ENCODE measurements around the gene FOXK2.

The FOXK2 gene

DNA sequence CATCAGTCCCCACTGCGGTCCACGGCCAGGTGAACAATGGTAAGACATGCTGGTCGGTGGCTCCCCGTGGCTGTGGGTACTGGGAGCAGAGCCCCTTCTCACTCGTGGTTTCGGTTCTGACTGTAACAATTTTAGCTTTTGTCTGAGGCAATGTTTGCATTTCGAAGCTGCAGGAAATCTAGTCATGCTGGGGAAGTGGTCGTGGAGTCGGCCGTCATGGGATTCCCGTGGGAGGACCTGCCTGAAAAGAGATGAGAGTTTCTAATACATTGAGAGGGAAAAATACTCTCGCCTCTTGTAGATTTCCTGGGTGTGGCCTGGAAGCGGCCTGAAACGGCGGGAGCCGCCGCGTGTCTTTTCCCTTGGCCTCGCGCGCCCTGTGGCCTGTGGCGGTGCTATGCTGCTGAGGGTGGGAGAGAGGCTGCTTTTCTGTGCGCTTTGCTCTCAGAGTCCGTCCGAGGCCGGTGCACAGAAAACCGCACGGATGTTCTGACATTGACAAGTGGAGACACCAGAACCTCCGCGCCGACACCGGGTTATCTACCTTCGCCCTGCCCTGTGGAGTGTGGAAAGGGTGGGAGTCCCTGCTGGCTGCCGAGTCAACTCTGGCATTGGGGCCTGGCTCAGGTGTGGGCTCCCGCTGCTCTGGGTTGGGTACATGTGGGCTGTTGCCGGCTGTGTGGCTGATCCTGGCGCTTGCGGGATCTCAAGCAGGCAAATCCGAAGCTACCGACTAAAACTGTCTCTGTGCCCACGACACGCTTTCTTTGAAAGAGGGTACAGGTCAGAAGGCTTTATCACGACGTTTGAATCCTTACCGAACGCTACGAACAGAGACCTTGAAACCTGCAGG is 67.9 kb downstream of the FOXK2 start:
- Histone ChIP-seq H3K9me3 (ENCODE audit: insufficient read depth, low read length) (no peaks in the 10 kb centered on the region), H3K36me3 (ENCODE audit: insufficient read depth, insufficient read length, low read length) (peaks cover 81% of the 10 kb centered on the region), H3K9ac (ENCODE audit: insufficient read length, low read depth) (no peak overlapping the region), H3K27me3 (ENCODE audit: insufficient read depth, insufficient read length) (no peaks in the 10 kb centered on the region), H3K4me1 (ENCODE audit: insufficient read depth, insufficient read length) (peaks cover under 1% of the 10 kb centered on the region), H3K4me3 (ENCODE audit: insufficient read length, low read depth) (no peak overlapping the region)
- TF ChIP-seq SUZ12 (IDR thresholded peaks at IDR 0.05; ENCODE audit: extremely low read depth, insufficient read depth, insufficient read length): no peak
- no peak for TF ChIP-seq YY1 (IDR thresholded peaks at IDR 0.05; ENCODE audit: insufficient read depth, insufficient read length)
- TF ChIP-seq ZNF274 (IDR thresholded peaks at IDR 0.05; ENCODE audit: low read depth, low read length): no peak
- no peak for DNase-seq (ENCODE audit: low read depth, low spot score)

GRCh38 chr17:82588266-82589175 is 69.0 kb downstream of the FOXK2 start:
- no peak overlapping the region for H3K9ac ChIP-seq (ENCODE audit: insufficient read length, low read depth)
- H3K4me3 ChIP-seq (ENCODE audit: insufficient read length, low read depth): no peak overlapping the region
- no peak for DNase-seq (ENCODE audit: low read depth, low spot score)
- H3K27me3 ChIP-seq (ENCODE audit: insufficient read depth, insufficient read length): no peaks in the 10 kb centered on the region
- TF ChIP-seq SUZ12 (IDR thresholded peaks at IDR 0.05; ENCODE audit: extremely low read depth, insufficient read depth, insufficient read length) (no peak), ZNF274 (IDR thresholded peaks at IDR 0.05; ENCODE audit: low read depth, low read length) (no peak)
- peaks cover 72% of the 10 kb centered on the region for H3K36me3 ChIP-seq (ENCODE audit: insufficient read depth, insufficient read length, low read length)
- peaks cover 3% of the 10 kb centered on the region for H3K4me1 ChIP-seq (ENCODE audit: insufficient read depth, insufficient read length)
- H3K9me3 ChIP-seq (ENCODE audit: insufficient read depth, low read length): no peaks in the 10 kb centered on the region

GRCh38 chr17:82589851-82590180 is 70.3 kb downstream of the FOXK2 start:
- Histone ChIP-seq H3K36me3 (ENCODE audit: insufficient read depth, insufficient read length, low read length) (peaks cover 71% of the 10 kb centered on the region), H3K27me3 (ENCODE audit: insufficient read depth, insufficient read length) (no peaks in the 10 kb centered on the region), H3K4me1 (ENCODE audit: insufficient read depth, insufficient read length) (peaks cover 7% of the 10 kb centered on the region), H3K4me3 (ENCODE audit: insufficient read length, low read depth) (no peak overlapping the region), H3K9ac (ENCODE audit: insufficient read length, low read depth) (no peak overlapping the region), H3K9me3 (ENCODE audit: insufficient read depth, low read length) (no peaks in the 10 kb centered on the region)
- TF ChIP-seq YY1 (IDR thresholded peaks at IDR 0.05; ENCODE audit: insufficient read depth, insufficient read length) (no peak), SUZ12 (IDR thresholded peaks at IDR 0.05; ENCODE audit: extremely low read depth, insufficient read depth, insufficient read length) (no peak), ZNF274 (IDR thresholded peaks at IDR 0.05; ENCODE audit: low read depth, low read length) (no peak)
- no peak for DNase-seq (ENCODE audit: low read depth, low spot score)

- no peak overlapping the region for H3K9ac ChIP-seq (ENCODE audit: insufficient read length, low read depth)
- peaks cover 7% of the 10 kb centered on the region for H3K4me1 ChIP-seq (ENCODE audit: insufficient read depth, insufficient read length)
- no peaks in the 10 kb centered on the region for H3K9me3 ChIP-seq (ENCODE audit: insufficient read depth, low read length)
- no peak overlapping the region for H3K4me3 ChIP-seq (ENCODE audit: insufficient read length, low read depth)
- no peak for TF ChIP-seq SUZ12 (IDR thresholded peaks at IDR 0.05; ENCODE audit: extremely low read depth, insufficient read depth, insufficient read length)
- TF ChIP-seq ZNF274 (IDR thresholded peaks at IDR 0.05; ENCODE audit: low read depth, low read length): no peak
- TF ChIP-seq YY1 (IDR thresholded peaks at IDR 0.05; ENCODE audit: insufficient read depth, insufficient read length): no peak
- no peak for DNase-seq (ENCODE audit: low read depth, low spot score)
- peaks cover 71% of the 10 kb centered on the region for H3K36me3 ChIP-seq (ENCODE audit: insufficient read depth, insufficient read length, low read length)
- no peaks in the 10 kb centered on the region for H3K27me3 ChIP-seq (ENCODE audit: insufficient read depth, insufficient read length)
Observed at GRCh38 chr17:82590216-82590615, 70.7 kb downstream of the FOXK2 start.

GRCh38 chr17:82590881-82591539 is 71.5 kb downstream of the FOXK2 start:
- Histone ChIP-seq H3K4me3 (ENCODE audit: insufficient read length, low read depth) (no peak overlapping the region), H3K9me3 (ENCODE audit: insufficient read depth, low read length) (no peaks in the 10 kb centered on the region), H3K36me3 (ENCODE audit: insufficient read depth, insufficient read length, low read length) (peaks cover 71% of the 10 kb centered on the region), H3K27me3 (ENCODE audit: insufficient read depth, insufficient read length) (no peaks in the 10 kb centered on the region), H3K4me1 (ENCODE audit: insufficient read depth, insufficient read length) (peaks cover 7% of the 10 kb centered on the region), H3K9ac (ENCODE audit: insufficient read length, low read depth) (peak overlapping the region; percentile 17)
- DNase-seq (ENCODE audit: low read depth, low spot score): no peak
- TF ChIP-seq ZNF274 (IDR thresholded peaks at IDR 0.05; ENCODE audit: low read depth, low read length): no peak
- no peak for TF ChIP-seq YY1 (IDR thresholded peaks at IDR 0.05; ENCODE audit: insufficient read depth, insufficient read length)
- no peak for TF ChIP-seq SUZ12 (IDR thresholded peaks at IDR 0.05; ENCODE audit: extremely low read depth, insufficient read depth, insufficient read length)

GRCh38 chr17:82592289-82592766 is 72.8 kb downstream of the FOXK2 start:
- H3K9ac ChIP-seq (ENCODE audit: insufficient read length, low read depth): no peak overlapping the region
- no peaks in the 10 kb centered on the region for H3K9me3 ChIP-seq (ENCODE audit: insufficient read depth, low read length)
- peaks cover 79% of the 10 kb centered on the region for H3K36me3 ChIP-seq (ENCODE audit: insufficient read depth, insufficient read length, low read length)
- H3K4me3 ChIP-seq (ENCODE audit: insufficient read length, low read depth): no peak overlapping the region
- H3K4me1 ChIP-seq (ENCODE audit: insufficient read depth, insufficient read length): peaks cover 7% of the 10 kb centered on the region
- DNase-seq (ENCODE audit: low read depth, low spot score): no peak
- no peaks in the 10 kb centered on the region for H3K27me3 ChIP-seq (ENCODE audit: insufficient read depth, insufficient read length)
- TF ChIP-seq SUZ12 (IDR thresholded peaks at IDR 0.05; ENCODE audit: extremely low read depth, insufficient read depth, insufficient read length) (no peak), YY1 (IDR thresholded peaks at IDR 0.05; ENCODE audit: insufficient read depth, insufficient read length) (no peak), ZNF274 (IDR thresholded peaks at IDR 0.05; ENCODE audit: low read depth, low read length) (no peak)
